Stimulated activated CD4-positive, alpha-beta T cell treated with anti-CD3 and anti-CD28 coated beads, Interleukin-15, amount 100 ng/mL, for 24 hours (primary cell): Measurements from ENCODE around the gene LZTFL1.

ENCODE experiments used
- DNase-seq: peaks from one replicate; pipeline ENCODE4 v3.0.0-alpha.2; 2020

The LZTFL1 gene

GRCh38 chr3:45785605-45786150, 56.2 kb downstream of the LZTFL1 start:
- DNase-seq = no peak

- no peak for DNase-seq
Measured at GRCh38 chr3:45783667-45784066, 58.3 kb downstream of the LZTFL1 start.

GRCh38 chr3:45782381-45782780, 59.5 kb downstream of the LZTFL1 start:
- no peak for DNase-seq

- DNase-seq = no peak
Measured at GRCh38 chr3:45781841-45782240, 60.1 kb downstream of the LZTFL1 start.

DNA sequence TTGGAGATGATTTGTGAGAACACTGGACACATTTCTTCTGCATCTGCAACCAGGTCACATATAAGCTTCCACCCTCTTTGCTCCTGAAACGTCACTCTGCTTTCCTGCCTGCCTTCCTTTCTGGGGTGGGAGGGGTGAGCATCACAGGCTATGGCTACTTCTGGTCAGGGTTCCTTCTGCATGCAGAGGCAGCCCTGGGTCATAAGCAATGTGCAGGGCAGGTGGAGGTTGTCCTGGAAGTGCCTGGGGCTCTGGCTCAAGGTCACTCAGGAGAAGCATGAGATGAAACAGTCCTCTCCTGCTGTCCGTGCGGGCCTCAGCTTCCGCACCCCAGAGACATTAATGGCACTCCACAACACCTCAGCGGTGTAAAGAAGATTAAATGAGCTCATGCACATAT, 60.6 kb downstream of the LZTFL1 start:
- DNase-seq = no peak

GRCh38 chr3:45779746-45780735, 61.9 kb downstream of the LZTFL1 start:
- no peak for DNase-seq

DNA sequence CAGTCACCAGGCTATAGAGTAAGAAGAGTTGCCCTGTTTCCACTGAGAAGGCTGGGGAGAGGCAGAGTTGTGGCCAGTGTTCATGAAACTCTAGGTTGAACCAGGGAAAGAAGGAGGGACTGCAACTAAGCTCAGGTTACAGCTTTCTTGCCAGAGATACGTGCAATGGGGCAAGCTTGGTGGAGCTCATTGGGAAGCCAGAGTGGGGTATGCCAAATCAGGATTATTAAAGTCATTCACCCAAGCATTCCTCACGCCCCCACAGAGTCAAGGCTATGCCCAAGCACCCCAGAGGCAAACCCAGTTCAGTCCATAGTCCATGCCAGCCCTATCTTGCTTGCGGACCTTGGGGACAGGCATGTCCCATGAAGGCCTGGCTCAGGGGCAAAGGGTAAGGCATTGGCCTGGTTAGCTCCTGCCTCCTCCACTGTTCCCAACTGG, 63.1 kb downstream of the LZTFL1 start:
- no peak for DNase-seq

- no peak for DNase-seq
Measured at GRCh38 chr3:45777746-45778386, 64.1 kb downstream of the LZTFL1 start.

GRCh38 chr3:45777111-45777745, 64.7 kb downstream of the LZTFL1 start:
- DNase-seq = no peak

GRCh38 chr3:45776611-45777010, 65.3 kb downstream of the LZTFL1 start:
- DNase-seq = no peak

- DNase-seq = no peak
Measured at GRCh38 chr3:45776301-45776595, 65.7 kb downstream of the LZTFL1 start.

DNA sequence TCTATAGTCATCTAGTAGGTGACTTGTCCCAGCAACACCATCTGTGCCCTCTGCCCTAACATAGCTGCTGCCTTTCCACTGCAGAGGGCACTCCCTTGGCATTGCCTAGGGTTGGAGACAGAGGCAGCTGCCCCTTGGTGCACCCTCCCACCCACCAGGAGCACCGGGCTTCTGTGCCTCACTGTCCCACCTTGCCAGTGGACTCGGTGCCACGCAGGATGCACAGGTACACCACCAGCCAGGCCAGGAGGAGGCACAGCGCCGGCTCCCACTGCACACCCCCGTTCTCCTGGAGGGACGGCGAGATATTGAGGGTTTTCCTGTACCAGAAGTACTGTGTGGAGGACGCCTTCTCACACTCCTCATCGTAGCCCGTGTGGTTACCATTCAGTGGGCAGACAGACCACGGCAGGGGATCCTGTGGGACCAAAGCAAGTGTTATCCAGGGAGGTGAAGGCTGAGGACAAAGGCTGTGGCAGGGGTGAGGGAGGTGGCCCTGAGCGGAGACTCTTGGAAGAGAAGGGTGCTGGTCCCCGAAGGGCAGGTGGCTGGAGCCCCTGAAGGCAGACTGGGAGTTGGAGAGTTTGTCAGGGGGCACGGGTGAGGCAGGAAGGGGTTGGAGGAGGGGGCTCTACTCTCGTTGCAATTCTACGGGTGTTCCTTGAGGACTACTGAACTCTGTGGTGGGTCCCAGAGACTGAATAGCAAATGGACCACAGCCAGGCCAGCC, 66.2 kb downstream of the LZTFL1 start:
- no peak for DNase-seq

DNA sequence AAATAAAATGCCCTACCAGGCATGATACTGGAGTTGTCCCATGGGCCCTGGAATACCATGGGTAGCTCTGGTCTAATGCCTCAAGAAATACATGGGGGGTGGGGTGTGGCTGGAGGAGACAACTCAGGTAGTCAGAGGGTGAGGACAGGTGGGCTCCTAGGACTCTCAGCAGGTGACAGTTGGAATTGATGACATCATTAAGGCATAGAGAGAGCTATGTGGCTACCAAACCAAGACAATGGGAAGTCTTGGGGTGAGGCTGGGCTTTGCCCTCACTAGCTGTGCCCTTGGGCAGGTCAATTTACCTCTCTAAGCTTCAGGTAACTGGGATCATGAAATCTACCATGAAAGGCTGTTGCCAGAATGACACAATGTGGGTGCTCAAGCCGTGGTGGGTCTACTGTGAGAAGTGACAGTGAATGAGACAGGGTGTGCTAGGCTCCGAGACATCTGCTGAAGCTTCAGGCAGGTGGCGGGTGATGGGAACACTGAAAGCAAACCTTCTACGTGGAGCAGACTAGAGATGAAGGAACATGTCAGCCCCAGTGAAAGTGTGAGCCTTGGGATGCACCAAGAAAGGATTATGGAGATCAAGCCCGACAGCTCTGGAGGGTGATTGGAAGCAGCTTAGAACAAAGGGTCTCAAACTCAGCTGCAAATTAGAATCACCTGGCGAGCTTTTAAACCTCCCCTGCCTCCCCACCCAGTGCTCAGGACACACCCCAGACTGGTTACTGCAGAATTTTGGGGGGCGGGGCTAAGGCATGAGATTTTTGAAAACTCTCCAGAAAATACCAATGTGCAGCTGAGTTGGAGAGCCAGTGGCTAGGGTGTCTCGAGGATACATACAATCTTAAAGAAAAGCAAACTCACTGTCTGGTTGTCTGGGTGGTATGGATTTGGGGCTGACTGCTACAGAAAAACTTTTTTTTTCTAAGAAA, 67.1 kb downstream of the LZTFL1 start:
- no peak for DNase-seq

DNA sequence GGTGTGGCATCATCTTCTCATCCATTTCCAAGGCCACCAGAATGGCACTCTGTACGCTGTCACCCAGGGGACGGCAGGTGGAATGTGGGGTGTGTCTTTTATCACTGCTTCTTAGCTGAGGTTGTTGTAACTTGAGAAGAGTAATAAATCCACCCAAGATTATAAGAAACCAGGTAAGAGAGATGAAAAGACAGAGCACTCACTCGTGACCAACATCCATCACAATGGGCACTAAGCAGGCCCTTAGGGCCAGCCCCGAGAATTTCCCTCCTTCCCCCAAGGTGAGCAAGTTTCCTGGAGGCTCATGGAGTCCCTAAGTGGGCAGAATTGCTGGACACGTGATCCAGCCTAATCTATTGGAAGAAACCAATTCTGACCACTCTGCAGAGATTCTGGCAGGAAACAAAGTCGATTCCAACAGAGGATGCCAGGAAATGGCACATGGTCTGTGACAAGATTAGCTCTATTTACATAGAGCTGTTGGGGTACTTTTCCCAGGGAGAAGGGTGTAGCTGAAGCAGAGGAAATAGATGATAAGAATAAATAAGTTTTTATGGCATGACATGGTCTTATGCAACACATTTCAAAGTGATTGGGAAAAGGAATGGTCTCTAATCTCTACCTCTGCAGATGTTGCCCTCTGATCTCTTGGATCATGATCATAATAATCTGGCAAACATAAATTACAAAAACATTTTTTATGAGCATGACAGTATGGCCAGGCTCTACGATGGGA, 68.0 kb downstream of the LZTFL1 start:
- DNase-seq = no peak
